ENCODE results near the gene ALPL. TPM values are rescaled to one million over a fixed set of nuclear protein-coding genes. Genes with fewer than 3 reads are reported as not detected.
A peak's percentile ranks its signal among the peaks of the same experiment; 100 is the strongest.

The ALPL gene
- total RNA-seq, 1 experiment from 2014 or later = not detected

- intact Hi-C loops (cut with micrococcal nuclease; ENCODE audit: unreplicated experiment) = no loop called here
- H2AFZ ChIP-seq = no peak overlapping the region
- H3K4me3 ChIP-seq = no peak overlapping the region
- no peaks in the 10 kb centered on the region for H3K9me2 ChIP-seq (ENCODE audit: insufficient read depth)
- H3K4me2 ChIP-seq = no peak overlapping the region
- DNase-seq = peak; percentile 67 to 89
- H3K4me1 ChIP-seq (replicated peaks; ENCODE audit: insufficient read depth) = no peaks in the 10 kb centered on the region
- H3K27ac ChIP-seq = no peak overlapping the region
- no peaks in the 10 kb centered on the region for H3K79me2 ChIP-seq (ENCODE audit: low read depth)
- POLR2A ChIA-PET (ENCODE audit: unreplicated experiment) = interaction anchor here (0.7 kb wide), 1 partner anchor 19 kb away, joined by 6 read pairs; no protein-coding TSS in a partner anchor
- no peaks in the 10 kb centered on the region for H3K27me3 ChIP-seq (ENCODE audit: insufficient read depth, low read depth)
- no peaks in the 10 kb centered on the region for H3K9me3 ChIP-seq (ENCODE audit: insufficient read depth, low read depth)
- no peak for TF ChIP-seq CTCF (conservative IDR thresholded peaks at IDR 0.05)
- TF ChIP-seq EZH2 (IDR thresholded peaks at IDR 0.05; ENCODE audit: low read depth) = no peak
- CTCF ChIA-PET = no interaction called here
- no TSS peak for BruUV-seq (replicated peaks)
- H4K20me1 ChIP-seq (ENCODE audit: insufficient read depth) = no peaks in the 10 kb centered on the region
- H3F3A ChIP-seq (ENCODE audit: insufficient read depth, low read depth) = no peaks in the 10 kb centered on the region
- no peaks in the 10 kb centered on the region for H3K36me3 ChIP-seq (ENCODE audit: low read depth)
Measured at GRCh38 chr1:21607549-21608529, 98.6 kb downstream of the ALPL start.

- TF ChIP-seq EZH2 (IDR thresholded peaks at IDR 0.05; ENCODE audit: low read depth) (no peak), CTCF (conservative IDR thresholded peaks at IDR 0.05) (no peak)
- Histone ChIP-seq H3K4me2 (no peak overlapping the region), H3K27ac (no peak overlapping the region), H3K4me3 (no peak overlapping the region), H2AFZ (no peak overlapping the region), H3K9me3 (ENCODE audit: insufficient read depth, low read depth) (no peaks in the 10 kb centered on the region), H3F3A (ENCODE audit: insufficient read depth, low read depth) (no peaks in the 10 kb centered on the region), H3K9me2 (ENCODE audit: insufficient read depth) (no peaks in the 10 kb centered on the region), H4K20me1 (ENCODE audit: insufficient read depth) (no peaks in the 10 kb centered on the region), H3K79me2 (ENCODE audit: low read depth) (no peaks in the 10 kb centered on the region), H3K27me3 (ENCODE audit: insufficient read depth, low read depth) (no peaks in the 10 kb centered on the region), H3K4me1 (replicated peaks; ENCODE audit: insufficient read depth) (peaks cover under 1% of the 10 kb centered on the region; the same call in 1 of the 2 replicates), H3K36me3 (ENCODE audit: low read depth) (no peaks in the 10 kb centered on the region)
- intact Hi-C loops (cut with micrococcal nuclease; ENCODE audit: unreplicated experiment) = no loop called here
- BruUV-seq (replicated peaks) = no TSS peak
- ChIA-PET CTCF (no interaction called here), POLR2A (ENCODE audit: unreplicated experiment) (no interaction called here)
- no peak for DNase-seq
Measured at GRCh38 chr1:21608798-21609197, 99.6 kb downstream of the ALPL start.

- ChIA-PET POLR2A (ENCODE audit: unreplicated experiment) (no interaction called here), CTCF (no interaction called here)
- Histone ChIP-seq H3K4me2 (no peak overlapping the region), H3K27me3 (ENCODE audit: insufficient read depth, low read depth) (no peaks in the 10 kb centered on the region), H3F3A (ENCODE audit: insufficient read depth, low read depth) (no peaks in the 10 kb centered on the region; the same call in 1 of the 2 replicates), H3K79me2 (ENCODE audit: low read depth) (no peaks in the 10 kb centered on the region), H3K36me3 (ENCODE audit: low read depth) (no peaks in the 10 kb centered on the region), H3K9me3 (ENCODE audit: insufficient read depth, low read depth) (no peaks in the 10 kb centered on the region), H2AFZ (no peak overlapping the region), H3K4me3 (no peak overlapping the region), H3K27ac (no peak overlapping the region), H3K9me2 (ENCODE audit: insufficient read depth) (no peaks in the 10 kb centered on the region), H4K20me1 (ENCODE audit: insufficient read depth) (no peaks in the 10 kb centered on the region), H3K4me1 (replicated peaks; ENCODE audit: insufficient read depth) (peaks cover 12% of the 10 kb centered on the region)
- intact Hi-C loops (cut with micrococcal nuclease; ENCODE audit: unreplicated experiment) = loop anchor here (5.0 kb wide), 1 partner anchor 47 kb away; no protein-coding TSS in a partner anchor
- no peak for DNase-seq
- no peak for TF ChIP-seq EZH2 (IDR thresholded peaks at IDR 0.05; ENCODE audit: low read depth)
- no peak for TF ChIP-seq CTCF (conservative IDR thresholded peaks at IDR 0.05)
- no TSS peak for BruUV-seq (replicated peaks)
Measured at GRCh38 chr1:21610027-21610426, 100.8 kb downstream of the ALPL start.
